Panc1 (cell line): ENCODE data around the gene ZBTB20. TPM values are rescaled to one million over a fixed set of nuclear protein-coding genes. Genes with fewer than 3 reads are reported as not detected.

ENCODE experiments used
- ATAC-seq: fragments of 200-7000 bp; cut with Tn5 transposase; 2 replicates; pipeline ENCODE4 v1.9.1; 2020; ENCODE audit warnings: mild to moderate bottlenecking, moderate library complexity
- BruUV-seq: library from RNA; stranded (reverse); fragments of 400-500 nt; replicated peaks from 2 replicates; lab custom pipeline; 2021; lab: Mats Ljungman, UMichigan
- CTCF ChIA-PET: fragments of 300-600 bp; sonication (Branson Sonifier 250); formaldehyde crosslinking; loops from one replicate; lab custom pipeline; 2022; ENCODE audit warnings: antibody characterized with exemption; lab: Charles Lee
- POLR2A ChIA-PET: fragments of 300-600 bp; sonication (Branson Sonifier 250); formaldehyde crosslinking; loops from one replicate; lab custom pipeline; 2022; ENCODE audit warnings: antibody characterized with exemption; lab: Charles Lee
- DNase-seq: peaks from one replicate; pipeline ENCODE4 v3.0.0-alpha.2; 2010; ENCODE audit warnings: low read depth, low spot score
- H3K27ac ChIP-seq: 2 replicates; pipeline ENCODE4 v1.5.1; 2011; ENCODE audit warnings: mild to moderate bottlenecking, low read length, inconsistent platforms
- H3K27me3 ChIP-seq: fragments of 200-500 bp; sonication (Bioruptor generic); 2 replicates; pipeline ENCODE4 v1.6.0; 2014; ENCODE audit warnings: low read length, inconsistent platforms; ENCODE audit not compliant: control insufficient read depth, insufficient read depth
- H3K36me3 ChIP-seq: fragments of 200-500 bp; sonication (Bioruptor generic); 2 replicates; pipeline ENCODE4 v1.5.1; 2014; ENCODE audit warnings: inconsistent platforms, mild to moderate bottlenecking, low read length, moderate library complexity; ENCODE audit not compliant: control insufficient read depth, insufficient read depth
- H3K4me1 ChIP-seq: 2 replicates; pipeline ENCODE4 v1.5.1; 2011; ENCODE audit warnings: inconsistent platforms, mild to moderate bottlenecking, low read length, moderate library complexity; ENCODE audit not compliant: control insufficient read depth, insufficient read depth
- H3K4me3 ChIP-seq, 2 experiments: 2 replicates each; pipeline ENCODE4 v1.5.1; 2011 to 2012; ENCODE audit warnings: low read depth in 2 of 2, low read length in 2 of 2, mild to moderate bottlenecking in 2 of 2, inconsistent platforms in 1 of 2, moderate library complexity in 1 of 2
- H3K9me3 ChIP-seq: fragments of 200-500 bp; sonication (Bioruptor generic); 2 replicates; pipeline ENCODE4 v1.5.1; 2014; ENCODE audit warnings: low read depth, mild to moderate bottlenecking, inconsistent platforms, low read length, moderate library complexity; ENCODE audit not compliant: control insufficient read depth, insufficient read depth
- POLR2AphosphoS5 ChIP-seq: IDR thresholded peaks from 2 replicates; pipeline ENCODE4 v1.6.1; 2012; ENCODE audit warnings: mild to moderate bottlenecking, low read depth, low read length, moderate library complexity
- SIN3A ChIP-seq: IDR thresholded peaks from 2 replicates; pipeline ENCODE4 v1.6.1; 2012; ENCODE audit warnings: low read depth, mild to moderate bottlenecking, low read length, moderate library complexity, borderline replicate concordance; ENCODE audit not compliant: insufficient read depth
- TCF7L2 ChIP-seq: IDR thresholded peaks from 2 replicates; pipeline ENCODE4 v1.6.1; 2011; ENCODE audit warnings: mild to moderate bottlenecking, low read depth, low read length, inconsistent platforms
- in situ Hi-C: cut with HindIII; loops from 2 replicates; pipeline ENCODE4 v1.10.0; 2016; ENCODE audit warnings: low sequenced_read_pairs, low pct_unique_long_range_greater_than_20kb
- intact Hi-C: fragments of 100-400 bp; cut with micrococcal nuclease; formaldehyde crosslinking; loops from one replicate; pipeline ENCODE4 v1.10.0; 2022; ENCODE audit not compliant: unreplicated experiment
- total RNA-seq: library from RNA; stranded (reverse); gene quantifications from one replicate; pipeline ENCODE4 v1.2.1, GENCODE V29; 2021; ENCODE audit not compliant: unreplicated experiment
- TF ChIP-seq, protein P1 (sequence below): fragments of 450-650 bp; IDR thresholded peaks from 2 replicates; pipeline ENCODE4 v1.5.1; 2017; ENCODE audit warnings: mild to moderate bottlenecking
- TF ChIP-seq, protein P2 (sequence below), 2 experiments: IDR thresholded peaks; 2 replicates each; pipeline ENCODE4 v1.6.1; 2011 to 2012; ENCODE audit warnings: low read depth in 2 of 2, control low read depth in 1 of 2, low read length in 1 of 2, mild to moderate bottlenecking in 1 of 2, moderate library complexity in 1 of 2; ENCODE audit not compliant: insufficient read depth in 1 of 2

Gene ZBTB20
- total RNA-seq, 1 experiment from 2014 or later = 4.1 TPM

DNA sequence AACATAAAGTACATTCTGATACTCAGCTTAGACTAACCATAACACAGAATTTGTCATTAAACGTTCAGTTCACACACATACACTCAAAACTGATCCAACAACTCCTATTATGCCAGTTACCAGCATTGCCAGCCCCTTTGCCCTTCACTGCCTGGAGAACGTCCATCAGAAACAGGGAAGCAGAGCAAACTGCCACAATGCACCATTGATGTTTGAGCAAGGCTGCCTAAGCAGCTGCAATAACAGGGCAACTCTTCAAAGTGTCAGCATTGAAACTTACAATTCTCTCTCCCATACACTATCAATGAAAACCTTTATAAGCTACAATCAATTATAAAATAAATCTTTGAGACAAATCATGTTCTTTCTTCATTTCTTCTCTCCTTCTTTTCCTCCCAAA lies 85.1 kb downstream of the ZBTB20 start:
- H3K4me3 ChIP-seq = no peak overlapping the region
- no peaks in the 10 kb centered on the region for H3K36me3 ChIP-seq
- intact Hi-C loops = no loop called here
- ChIA-PET POLR2A (no interaction called here), CTCF (no interaction called here)
- ATAC-seq (no peak), DNase-seq (no peak)
- no TSS peak for BruUV-seq
- H3K9me3 ChIP-seq = 0 out of 2 replicates have a peak, but pooled peaks cover 4% of the 10 kb centered on the region
- H3K4me1 ChIP-seq = no peaks in the 10 kb centered on the region
- in situ Hi-C loops = no loop called here
- TF ChIP-seq TCF7L2 = no peak
- no peak for TF ChIP-seq POLR2AphosphoS5
- TF ChIP-seq SIN3A = no peak
- TF ChIP-seq, protein P1, sequence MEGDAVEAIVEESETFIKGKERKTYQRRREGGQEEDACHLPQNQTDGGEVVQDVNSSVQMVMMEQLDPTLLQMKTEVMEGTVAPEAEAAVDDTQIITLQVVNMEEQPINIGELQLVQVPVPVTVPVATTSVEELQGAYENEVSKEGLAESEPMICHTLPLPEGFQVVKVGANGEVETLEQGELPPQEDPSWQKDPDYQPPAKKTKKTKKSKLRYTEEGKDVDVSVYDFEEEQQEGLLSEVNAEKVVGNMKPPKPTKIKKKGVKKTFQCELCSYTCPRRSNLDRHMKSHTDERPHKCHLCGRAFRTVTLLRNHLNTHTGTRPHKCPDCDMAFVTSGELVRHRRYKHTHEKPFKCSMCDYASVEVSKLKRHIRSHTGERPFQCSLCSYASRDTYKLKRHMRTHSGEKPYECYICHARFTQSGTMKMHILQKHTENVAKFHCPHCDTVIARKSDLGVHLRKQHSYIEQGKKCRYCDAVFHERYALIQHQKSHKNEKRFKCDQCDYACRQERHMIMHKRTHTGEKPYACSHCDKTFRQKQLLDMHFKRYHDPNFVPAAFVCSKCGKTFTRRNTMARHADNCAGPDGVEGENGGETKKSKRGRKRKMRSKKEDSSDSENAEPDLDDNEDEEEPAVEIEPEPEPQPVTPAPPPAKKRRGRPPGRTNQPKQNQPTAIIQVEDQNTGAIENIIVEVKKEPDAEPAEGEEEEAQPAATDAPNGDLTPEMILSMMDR = no peak
- TF ChIP-seq, protein P2, sequence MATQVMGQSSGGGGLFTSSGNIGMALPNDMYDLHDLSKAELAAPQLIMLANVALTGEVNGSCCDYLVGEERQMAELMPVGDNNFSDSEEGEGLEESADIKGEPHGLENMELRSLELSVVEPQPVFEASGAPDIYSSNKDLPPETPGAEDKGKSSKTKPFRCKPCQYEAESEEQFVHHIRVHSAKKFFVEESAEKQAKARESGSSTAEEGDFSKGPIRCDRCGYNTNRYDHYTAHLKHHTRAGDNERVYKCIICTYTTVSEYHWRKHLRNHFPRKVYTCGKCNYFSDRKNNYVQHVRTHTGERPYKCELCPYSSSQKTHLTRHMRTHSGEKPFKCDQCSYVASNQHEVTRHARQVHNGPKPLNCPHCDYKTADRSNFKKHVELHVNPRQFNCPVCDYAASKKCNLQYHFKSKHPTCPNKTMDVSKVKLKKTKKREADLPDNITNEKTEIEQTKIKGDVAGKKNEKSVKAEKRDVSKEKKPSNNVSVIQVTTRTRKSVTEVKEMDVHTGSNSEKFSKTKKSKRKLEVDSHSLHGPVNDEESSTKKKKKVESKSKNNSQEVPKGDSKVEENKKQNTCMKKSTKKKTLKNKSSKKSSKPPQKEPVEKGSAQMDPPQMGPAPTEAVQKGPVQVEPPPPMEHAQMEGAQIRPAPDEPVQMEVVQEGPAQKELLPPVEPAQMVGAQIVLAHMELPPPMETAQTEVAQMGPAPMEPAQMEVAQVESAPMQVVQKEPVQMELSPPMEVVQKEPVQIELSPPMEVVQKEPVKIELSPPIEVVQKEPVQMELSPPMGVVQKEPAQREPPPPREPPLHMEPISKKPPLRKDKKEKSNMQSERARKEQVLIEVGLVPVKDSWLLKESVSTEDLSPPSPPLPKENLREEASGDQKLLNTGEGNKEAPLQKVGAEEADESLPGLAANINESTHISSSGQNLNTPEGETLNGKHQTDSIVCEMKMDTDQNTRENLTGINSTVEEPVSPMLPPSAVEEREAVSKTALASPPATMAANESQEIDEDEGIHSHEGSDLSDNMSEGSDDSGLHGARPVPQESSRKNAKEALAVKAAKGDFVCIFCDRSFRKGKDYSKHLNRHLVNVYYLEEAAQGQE (IDR thresholded peaks at IDR 0.05; ENCODE audit: insufficient read depth in 1 of 2, low read depth in 2 of 2, low read length in 1 of 2) = no peak
- no peaks in the 10 kb centered on the region for H3K27me3 ChIP-seq
- no peak overlapping the region for H3K27ac ChIP-seq

DNA sequence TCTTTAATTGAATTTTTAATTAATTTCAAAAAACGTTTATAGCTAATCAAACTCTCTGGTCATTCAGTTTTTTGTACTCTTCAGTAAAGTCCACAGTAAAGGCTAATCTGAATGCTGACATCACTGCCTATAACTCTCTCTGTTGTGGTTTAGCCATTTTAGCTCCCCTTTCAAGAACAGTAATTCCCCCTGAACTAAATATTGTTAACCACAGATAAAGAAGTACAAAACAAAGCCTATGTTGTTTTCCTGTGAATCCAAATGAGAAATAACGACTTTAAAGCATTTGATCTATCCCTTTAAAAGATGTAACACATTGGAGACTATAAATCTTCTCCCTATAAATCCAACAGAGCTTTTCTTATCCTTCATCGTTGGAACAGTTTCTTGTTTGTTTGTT lies 94.2 kb downstream of the ZBTB20 start:
- H3K9me3 ChIP-seq = no peaks in the 10 kb centered on the region; the same call in 1 of the 2 replicates
- no peak overlapping the region for H3K4me3 ChIP-seq
- ChIA-PET POLR2A (no interaction called here), CTCF (interaction anchor here (0.6 kb wide), 1 partner anchor 39 kb away, joined by 3 read pairs; no protein-coding TSS in a partner anchor)
- H3K4me1 ChIP-seq = no peaks in the 10 kb centered on the region
- no peaks in the 10 kb centered on the region for H3K27me3 ChIP-seq
- no TSS peak for BruUV-seq
- ATAC-seq (no peak), DNase-seq (no peak)
- TF ChIP-seq TCF7L2 (no peak), POLR2AphosphoS5 (no peak), SIN3A (no peak)
- TF ChIP-seq, protein P1 = no peak
- TF ChIP-seq, protein P2 (IDR thresholded peaks at IDR 0.05; ENCODE audit: insufficient read depth in 1 of 2, low read depth in 2 of 2, low read length in 1 of 2) = no peak
- H3K27ac ChIP-seq = no peak overlapping the region
- in situ Hi-C loops = no loop called here
- no peaks in the 10 kb centered on the region for H3K36me3 ChIP-seq
- intact Hi-C loops = no loop called here
